NCI-H1048 (cell line): Measurements from ENCODE around the gene PTH2R.
"Not testable (repeated sequence)": the region's sequence is repeated elsewhere in the genome, so short reads cannot be mapped to it uniquely, and the experiment has no call there.

ENCODE experiments used
- DNase-seq: peaks from one replicate; lab custom pipeline; 2025; lab: John Stamatoyannopoulos, UW

PTH2R gene

DNA sequence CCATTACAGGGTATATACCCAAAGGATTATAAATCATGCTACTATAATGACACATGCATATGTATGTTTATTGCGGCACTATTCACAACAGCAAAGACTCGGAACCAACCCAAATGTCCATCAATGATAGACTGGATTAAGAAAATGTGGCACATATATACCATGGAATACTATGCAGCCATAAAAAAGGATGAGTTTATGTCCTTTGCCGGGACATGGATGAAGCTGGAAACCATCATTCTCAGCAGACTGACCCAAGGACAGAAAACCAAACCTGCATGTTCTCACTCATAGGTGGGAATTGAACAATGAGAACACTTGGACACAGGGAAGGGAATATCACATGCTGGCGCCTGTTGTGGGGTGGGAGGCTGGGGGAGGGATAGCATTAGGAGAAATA lies 9.8 kb upstream of the PTH2R start:
- DNase-seq = not testable (repeated sequence)

DNA sequence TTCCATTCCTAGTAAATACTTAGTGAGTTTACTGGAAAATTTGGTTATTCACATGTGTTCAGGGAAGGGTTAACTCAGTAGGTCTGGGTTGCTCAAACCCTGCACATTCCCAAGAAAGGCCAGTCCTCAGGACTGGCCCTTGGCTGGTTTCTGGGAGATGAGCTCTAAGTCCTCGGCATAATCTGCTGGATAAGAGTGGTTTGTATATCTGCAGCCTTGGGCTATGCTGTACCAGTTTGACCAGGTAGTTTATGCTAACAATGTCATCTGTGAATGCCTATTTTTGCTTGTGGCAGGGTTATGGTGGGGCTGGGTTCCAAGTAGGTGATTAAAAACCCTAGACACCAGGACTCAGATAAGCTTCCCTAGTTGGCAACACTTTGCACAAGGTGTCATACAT lies 7.4 kb upstream of the PTH2R start:
- no peak for DNase-seq

- no peak for DNase-seq
Measured at GRCh38 chr2:208407667-208408066, 1.1 kb downstream of the PTH2R start.

- DNase-seq = no peak
Measured at GRCh38 chr2:208413931-208414330, 7.3 kb downstream of the PTH2R start.

GRCh38 chr2:208415255-208415654 lies 8.7 kb downstream of the PTH2R start:
- DNase-seq = no peak

- no peak for DNase-seq
Measured at GRCh38 chr2:208415897-208416296, 9.3 kb downstream of the PTH2R start.

DNA sequence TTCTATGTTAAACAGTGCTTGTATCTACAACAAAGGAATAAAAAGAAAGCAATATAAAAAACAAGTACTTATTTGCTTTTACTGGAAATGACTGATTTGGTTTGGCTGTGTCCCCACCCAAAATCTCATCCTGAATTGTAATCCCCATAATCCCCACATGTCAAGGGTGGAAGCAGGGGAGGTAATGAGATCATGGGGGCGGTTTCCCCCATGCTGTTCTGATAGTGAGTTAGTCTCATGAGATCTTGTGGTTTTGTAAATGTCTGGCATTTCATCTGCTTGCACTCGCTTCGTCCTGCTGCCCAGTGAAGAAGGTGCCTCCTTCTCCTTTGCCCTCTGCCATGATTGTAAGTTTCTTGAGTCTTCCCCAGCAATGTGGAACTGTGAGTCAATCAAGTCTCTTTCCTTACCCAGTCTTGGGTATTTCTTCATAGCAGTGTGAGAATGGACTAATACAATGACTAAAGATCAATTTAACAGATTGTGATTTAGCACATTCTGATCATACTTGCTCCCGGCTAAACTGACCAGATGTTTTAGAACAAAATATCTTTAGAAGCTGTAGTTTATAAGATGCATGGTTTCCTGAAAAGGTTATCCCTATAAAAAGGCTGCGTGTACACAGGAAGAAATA lies 19.9 kb downstream of the PTH2R start:
- DNase-seq = no peak

DNA sequence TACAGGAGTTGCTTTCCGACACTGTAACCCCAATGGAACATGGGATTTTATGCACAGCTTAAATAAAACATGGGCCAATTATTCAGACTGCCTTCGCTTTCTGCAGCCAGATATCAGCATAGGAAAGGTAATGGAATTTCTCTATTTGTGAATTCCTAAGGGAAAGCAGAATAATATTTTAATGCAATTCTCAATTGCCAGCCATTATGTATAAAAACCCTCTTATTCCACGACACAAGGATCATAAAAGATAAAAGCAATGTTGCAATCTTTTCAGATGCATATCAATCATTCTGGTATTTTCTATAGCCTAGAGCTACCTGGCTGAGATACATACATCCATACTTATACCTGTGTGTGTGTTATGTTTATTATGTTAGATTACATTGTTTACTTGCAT lies 31.2 kb downstream of the PTH2R start:
- DNase-seq = no peak

DNA sequence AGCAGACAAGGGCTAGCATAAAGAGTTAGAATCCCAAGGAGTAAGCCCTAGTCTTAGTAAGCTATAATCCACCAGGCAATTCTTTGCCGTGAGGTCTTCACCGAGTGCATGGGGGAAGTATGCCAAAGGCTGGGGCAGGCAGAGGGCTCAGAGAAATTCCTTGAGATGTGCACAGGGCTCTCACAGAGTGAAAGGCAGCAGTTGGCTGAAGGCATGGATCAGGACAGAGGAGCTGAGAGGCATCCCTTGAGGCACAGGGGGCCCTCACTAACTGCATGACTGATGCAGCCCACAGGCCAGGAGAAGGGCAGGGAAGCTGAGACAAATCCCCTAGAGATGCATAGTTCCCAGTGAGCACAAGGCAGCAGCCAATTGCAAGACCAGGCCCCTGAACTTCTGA lies 34.1 kb downstream of the PTH2R start:
- DNase-seq = no peak

- no peak for DNase-seq
Measured at GRCh38 chr2:208441951-208442350, 35.4 kb downstream of the PTH2R start.

- DNase-seq = not testable (repeated sequence)
Measured at GRCh38 chr2:208447447-208447846, 40.9 kb downstream of the PTH2R start.

DNA sequence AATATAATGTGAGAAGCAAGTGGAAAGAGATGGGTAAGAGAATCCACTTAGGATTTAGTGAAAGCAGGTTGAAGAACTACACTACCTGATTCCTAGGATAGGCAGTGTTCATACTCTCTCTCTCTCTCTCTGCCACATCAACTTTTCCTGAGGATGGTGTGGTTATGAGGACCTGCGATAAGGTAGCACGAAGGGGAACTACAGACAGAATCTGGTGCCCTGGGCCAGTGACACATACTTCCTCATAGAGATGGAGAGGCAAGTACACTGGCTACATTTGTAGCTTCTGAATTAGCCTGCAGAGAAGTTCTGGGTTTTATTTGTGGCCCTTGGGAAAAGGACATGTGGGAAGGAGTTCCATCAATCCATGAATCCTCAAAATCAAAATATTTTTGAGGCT lies 44.5 kb downstream of the PTH2R start:
- no peak for DNase-seq

DNA sequence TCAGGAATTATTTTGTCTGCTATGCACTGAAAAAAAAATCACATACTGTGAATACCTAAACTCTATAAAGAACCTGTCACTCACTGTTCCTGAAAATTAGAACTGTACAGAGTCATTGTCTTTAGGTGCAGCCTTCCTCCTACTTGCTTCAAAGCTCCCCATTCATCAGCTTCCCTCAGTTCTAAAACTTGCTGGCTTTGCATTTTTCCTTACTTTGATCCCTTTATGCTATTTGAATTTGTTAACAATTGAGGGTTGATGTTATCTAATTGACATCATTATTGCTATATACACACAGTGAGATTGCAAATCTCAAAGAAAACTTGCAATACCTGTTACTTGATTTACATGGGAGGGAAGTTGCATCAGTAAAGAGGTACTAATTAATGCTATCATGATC lies 48.3 kb downstream of the PTH2R start:
- no peak for DNase-seq

DNA sequence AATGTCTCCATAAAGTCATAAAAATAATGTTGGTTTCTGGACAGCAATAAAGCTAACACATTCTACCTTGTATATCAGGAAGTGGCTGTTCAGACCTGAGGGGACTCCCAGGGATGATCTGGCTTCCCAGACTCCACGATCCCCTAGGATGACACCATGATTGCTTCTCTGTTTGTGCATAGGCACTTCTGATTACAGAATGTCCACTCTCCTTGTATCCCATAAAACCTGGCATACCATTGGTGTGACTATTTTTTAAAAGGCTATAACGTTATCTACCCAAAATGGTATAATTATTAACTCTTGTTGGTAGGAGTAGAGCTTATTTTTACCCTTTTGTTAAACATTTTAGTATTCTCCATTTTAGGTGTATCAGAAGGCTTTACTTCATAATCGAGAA lies 57.1 kb downstream of the PTH2R start:
- no peak for DNase-seq

DNA sequence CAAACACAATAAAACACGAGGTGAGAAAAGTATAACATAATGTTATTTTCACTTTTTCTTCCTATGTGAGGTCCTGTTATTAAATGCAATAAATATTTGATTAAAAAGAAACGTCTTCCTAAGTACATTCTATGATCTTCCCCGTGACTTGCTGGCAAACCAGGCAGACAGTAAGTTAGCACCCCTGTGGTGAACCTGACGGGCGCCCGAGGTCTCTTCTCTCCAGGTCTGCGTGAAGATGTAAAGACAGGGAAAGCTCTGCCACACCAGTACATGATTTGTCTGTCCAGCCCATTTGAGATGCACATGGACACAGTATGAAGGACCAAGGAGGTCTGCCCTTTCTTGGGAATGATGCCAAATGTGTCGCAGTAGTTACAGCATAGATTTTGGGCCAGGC lies 57.6 kb downstream of the PTH2R start:
- no peak for DNase-seq

- DNase-seq = peak; percentile 17
Measured at GRCh38 chr2:208466151-208466919, 59.7 kb downstream of the PTH2R start.

- no peak for DNase-seq
Measured at GRCh38 chr2:208466920-208467298, 60.3 kb downstream of the PTH2R start.

- no peak for DNase-seq
Measured at GRCh38 chr2:208467564-208467963, 61.0 kb downstream of the PTH2R start.

DNA sequence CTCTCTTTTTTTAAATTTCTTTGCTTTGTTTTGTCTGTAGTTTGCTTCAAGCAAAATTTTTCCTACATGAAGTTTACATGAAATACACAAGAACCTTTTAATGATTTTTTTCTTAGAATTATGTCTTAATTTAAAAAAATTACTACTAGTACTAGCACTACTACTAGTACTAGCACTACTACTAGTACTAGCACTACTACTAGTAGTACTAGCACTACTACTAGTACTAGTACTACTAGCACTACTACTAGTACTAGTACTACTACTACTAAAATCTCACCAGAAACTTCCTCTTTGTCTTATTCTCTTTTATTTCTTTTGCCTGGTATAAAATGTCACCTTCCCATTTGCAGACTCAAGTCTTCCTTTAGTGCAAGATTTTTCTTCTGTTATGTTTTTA lies 71.1 kb downstream of the PTH2R start:
- DNase-seq = no peak

DNA sequence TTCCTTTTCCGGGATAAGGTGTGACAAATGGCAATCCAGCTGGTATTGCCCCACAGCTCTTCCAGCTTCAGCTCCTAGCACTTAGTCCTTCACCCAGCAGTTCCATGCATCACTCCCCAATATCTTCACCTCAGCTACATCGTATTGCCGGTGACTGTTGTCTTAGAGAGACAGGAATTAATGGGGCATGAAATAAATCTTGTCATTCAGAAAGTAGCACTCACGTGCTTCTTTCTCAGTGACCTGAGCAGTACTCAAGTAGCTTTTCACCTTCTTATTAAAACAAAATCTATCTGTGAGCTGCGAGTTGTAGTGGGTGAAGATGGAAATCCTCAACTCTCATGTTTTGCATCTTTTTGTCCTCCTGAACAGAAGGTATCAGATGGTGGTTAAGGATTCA lies 72.8 kb downstream of the PTH2R start:
- DNase-seq = no peak

DNA sequence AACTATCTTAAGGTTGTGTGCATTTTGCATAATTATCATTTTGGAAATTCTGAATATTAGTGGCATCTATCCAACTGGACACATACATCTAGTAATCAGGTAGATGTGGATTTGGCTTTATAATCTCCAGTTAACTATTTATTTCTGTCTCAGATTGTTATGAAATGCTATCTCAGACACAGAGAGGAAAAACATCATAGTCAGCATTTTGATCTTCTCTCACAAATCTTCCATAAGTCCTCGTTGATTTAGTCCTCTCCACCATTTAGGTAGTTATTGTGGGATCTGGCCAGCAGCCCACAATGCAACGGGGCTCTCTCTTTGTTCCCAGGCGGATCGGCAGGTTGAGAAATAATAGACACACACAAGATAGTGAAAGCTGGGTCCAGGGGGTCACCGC lies 75.4 kb downstream of the PTH2R start:
- not testable (repeated sequence) for DNase-seq

DNA sequence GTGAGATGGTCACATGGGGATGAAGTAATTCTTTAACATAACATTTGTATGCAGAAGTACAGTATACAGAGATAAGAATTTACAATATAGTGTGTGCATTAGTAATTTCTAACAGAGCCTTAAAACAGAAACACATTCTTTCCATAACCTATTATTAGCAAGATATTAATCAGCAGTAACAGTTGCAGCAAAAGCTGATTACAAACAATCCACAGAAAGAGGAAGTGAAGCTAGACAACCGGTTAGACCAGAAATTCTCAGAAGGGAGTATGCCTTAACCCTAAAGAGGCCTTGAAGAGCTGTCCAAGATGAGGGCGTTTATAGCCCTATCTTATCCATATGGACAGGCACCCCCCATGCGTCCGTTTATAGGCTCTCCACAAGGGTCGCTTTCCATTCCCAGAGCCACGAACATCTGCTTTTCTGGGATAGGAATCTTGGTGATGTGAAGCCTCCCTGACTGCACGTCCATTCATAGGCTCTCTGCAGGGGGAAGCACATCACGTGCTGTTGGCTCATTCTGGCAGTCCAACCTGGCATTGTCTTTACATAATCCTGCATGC lies 75.9 kb downstream of the PTH2R start:
- not testable (repeated sequence) for DNase-seq

DNA sequence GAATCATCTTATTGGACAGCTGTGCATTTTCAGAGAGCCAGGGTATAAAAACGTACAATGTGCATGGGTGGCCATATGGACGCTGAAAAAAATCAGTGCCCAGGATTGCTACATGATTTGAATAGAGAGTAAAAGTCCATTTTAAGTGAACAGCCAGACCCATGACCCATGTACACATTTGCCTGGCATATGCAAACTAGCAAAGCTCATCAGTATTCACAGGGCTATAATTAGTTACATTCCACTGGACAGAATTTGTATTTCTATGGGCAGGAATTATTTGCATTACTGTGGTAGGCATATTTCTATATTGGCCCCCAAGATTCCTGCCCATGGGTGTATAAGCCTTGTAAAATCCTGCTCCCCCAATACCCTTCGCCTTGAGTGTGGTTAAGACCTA lies 78.8 kb downstream of the PTH2R start:
- no peak for DNase-seq
